ENCODE measurements around the gene ZNF12. TPM values are rescaled to one million over a fixed set of nuclear protein-coding genes. Genes with fewer than 3 reads are reported as not detected.

The ZNF12 gene
- total and polyA plus RNA-seq, 10 donors = 9.7 to 43.2 (median 29.8) TPM

DNA sequence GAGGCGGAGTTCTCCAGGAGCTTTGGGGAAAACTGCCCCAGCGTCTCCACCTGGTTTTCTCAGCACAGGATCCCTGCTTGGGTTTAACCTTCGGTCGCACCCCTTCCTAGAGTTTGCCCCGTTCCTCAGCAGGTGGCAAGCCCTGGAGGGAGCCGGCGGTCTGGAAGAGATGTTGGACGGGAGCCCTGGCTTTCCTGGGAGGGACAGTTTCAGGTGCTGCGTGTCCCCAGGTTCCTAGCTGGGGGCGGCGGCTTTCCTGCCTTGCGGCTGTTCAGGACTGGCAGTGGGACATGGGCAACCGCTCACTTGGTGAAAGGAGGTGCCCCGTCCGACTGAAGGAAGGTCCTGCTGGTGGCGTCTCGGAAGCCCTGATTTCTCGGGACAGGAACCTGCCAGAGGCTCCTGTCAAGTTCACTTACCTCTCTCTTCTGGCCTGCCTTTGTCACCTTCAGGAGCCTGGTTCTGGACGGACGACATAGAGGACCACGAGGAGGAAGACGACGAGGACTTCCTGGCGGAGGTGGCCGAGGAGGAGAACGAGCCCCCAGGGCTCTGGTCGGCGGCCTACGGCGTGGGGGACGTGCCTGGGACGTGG is 54.8 kb downstream of the ZNF12 start:
- H3K9me3 ChIP-seq = peaks cover 0 to 35% (median 20%) of the 10 kb centered on the region in 8 donors
- peaks cover 4 to 99% (median 88%) of the 10 kb centered on the region in 6 donors for H3K36me3 ChIP-seq
- H3K27me3 ChIP-seq (replicated peaks in 1 of 7) = no peaks in the 10 kb centered on the region
- no peaks in the 10 kb centered on the region for H3K4me1 ChIP-seq
- WGBS, 5 donors = 96 to 98% (median 97%) methylated on average over 28 to 32 of the region's 32 CpGs
- no peak overlapping the region for H3K4me3 ChIP-seq
- TF ChIP-seq POLR2AphosphoS5 (IDR thresholded peaks at IDR 0.05) (peak in 1 of 3 donors; percentile 2), POLR2A (IDR thresholded peaks at IDR 0.05) (no peak)
- TF ChIP-seq, protein P1, sequence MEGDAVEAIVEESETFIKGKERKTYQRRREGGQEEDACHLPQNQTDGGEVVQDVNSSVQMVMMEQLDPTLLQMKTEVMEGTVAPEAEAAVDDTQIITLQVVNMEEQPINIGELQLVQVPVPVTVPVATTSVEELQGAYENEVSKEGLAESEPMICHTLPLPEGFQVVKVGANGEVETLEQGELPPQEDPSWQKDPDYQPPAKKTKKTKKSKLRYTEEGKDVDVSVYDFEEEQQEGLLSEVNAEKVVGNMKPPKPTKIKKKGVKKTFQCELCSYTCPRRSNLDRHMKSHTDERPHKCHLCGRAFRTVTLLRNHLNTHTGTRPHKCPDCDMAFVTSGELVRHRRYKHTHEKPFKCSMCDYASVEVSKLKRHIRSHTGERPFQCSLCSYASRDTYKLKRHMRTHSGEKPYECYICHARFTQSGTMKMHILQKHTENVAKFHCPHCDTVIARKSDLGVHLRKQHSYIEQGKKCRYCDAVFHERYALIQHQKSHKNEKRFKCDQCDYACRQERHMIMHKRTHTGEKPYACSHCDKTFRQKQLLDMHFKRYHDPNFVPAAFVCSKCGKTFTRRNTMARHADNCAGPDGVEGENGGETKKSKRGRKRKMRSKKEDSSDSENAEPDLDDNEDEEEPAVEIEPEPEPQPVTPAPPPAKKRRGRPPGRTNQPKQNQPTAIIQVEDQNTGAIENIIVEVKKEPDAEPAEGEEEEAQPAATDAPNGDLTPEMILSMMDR (IDR thresholded peaks at IDR 0.05 in 8 of 11, conservative IDR thresholded peaks at IDR 0.05 in 3 of 11) = no peak
- no peak overlapping the region for H3K27ac ChIP-seq
- intact Hi-C loops (cut with DNase I; ENCODE audit: low total_unique reads) = no loop called here
- no peak for DNase-seq

DNA sequence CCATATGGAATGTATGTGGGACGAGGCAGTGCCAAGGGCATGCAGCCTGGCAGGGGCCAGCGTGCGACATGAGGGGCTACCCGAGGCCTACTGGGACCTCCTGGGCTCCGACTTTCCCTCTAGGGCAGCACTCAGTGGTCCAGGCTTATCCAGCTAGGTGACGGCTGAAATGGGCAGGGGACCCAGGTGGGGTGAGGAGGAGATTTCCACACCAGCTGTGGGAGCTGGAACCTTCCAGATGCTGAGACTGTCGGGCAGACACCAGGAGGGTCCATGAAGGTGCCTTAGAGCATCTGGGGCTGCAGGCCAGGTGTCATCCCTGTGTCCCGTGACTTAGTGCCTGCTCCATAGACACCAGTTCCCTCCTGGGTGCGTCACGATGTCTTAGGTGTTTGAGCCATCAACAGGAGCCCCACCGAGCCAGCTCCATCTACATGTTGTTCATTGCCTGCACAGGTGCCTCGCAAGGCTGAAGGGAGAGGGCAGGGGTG is 56.2 kb downstream of the ZNF12 start:
- Histone ChIP-seq H3K27me3 (replicated peaks in 1 of 7) (no peaks in the 10 kb centered on the region), H3K36me3 (peaks cover 4 to 100% (median 98%) of the 10 kb centered on the region in 6 donors), H3K27ac (no peak overlapping the region), H3K9me3 (peaks cover 0 to 35% (median 20%) of the 10 kb centered on the region in 8 donors), H3K4me3 (no peak overlapping the region), H3K4me1 (no peaks in the 10 kb centered on the region)
- WGBS, 5 donors = 97 to 100% (median 98%) methylated on average over 12 of the region's 12 CpGs
- peak; percentile 64 for DNase-seq
- no peak for TF ChIP-seq POLR2AphosphoS5 (IDR thresholded peaks at IDR 0.05)
- TF ChIP-seq POLR2A (IDR thresholded peaks at IDR 0.05) = no peak
- intact Hi-C loops (cut with DNase I; ENCODE audit: low total_unique reads) = no loop called here

DNA sequence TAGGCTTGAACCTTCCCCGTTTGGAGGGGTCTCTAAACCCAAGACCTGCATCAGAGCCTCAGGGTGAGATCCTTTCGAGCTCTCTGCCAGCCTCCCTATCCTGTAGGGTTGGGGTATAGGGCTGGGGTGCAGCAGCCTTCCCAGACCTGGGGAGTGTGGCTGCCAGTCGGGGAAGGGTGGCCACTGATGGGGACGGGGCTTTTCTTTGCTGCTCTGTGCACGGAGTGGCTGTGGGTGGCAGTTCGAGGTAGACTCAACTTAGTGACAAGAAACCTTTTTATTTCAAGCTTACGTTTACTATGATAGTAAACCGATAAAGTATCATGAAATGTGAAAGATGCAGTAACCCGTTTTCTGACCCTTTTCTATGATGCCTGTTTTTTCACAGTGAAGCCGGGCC is 56.7 kb downstream of the ZNF12 start:
- Histone ChIP-seq H3K9me3 (peaks cover 0 to 35% (median 20%) of the 10 kb centered on the region in 8 donors), H3K36me3 (peaks cover 4 to 100% (median 98%) of the 10 kb centered on the region in 6 donors), H3K4me3 (no peak overlapping the region), H3K27ac (no peak overlapping the region), H3K27me3 (replicated peaks in 1 of 7) (no peaks in the 10 kb centered on the region), H3K4me1 (no peaks in the 10 kb centered on the region)
- intact Hi-C loops (cut with DNase I; ENCODE audit: low total_unique reads) = no loop called here
- peak; percentile 42 for DNase-seq
- WGBS, 5 donors = 95 to 98% (median 97%) methylated on average over 10 of the region's 10 CpGs
- TF ChIP-seq, protein P1 (IDR thresholded peaks at IDR 0.05 in 8 of 11, conservative IDR thresholded peaks at IDR 0.05 in 3 of 11) = no peak
- TF ChIP-seq POLR2A (IDR thresholded peaks at IDR 0.05) (no peak), POLR2AphosphoS5 (IDR thresholded peaks at IDR 0.05) (no peak)

DNA sequence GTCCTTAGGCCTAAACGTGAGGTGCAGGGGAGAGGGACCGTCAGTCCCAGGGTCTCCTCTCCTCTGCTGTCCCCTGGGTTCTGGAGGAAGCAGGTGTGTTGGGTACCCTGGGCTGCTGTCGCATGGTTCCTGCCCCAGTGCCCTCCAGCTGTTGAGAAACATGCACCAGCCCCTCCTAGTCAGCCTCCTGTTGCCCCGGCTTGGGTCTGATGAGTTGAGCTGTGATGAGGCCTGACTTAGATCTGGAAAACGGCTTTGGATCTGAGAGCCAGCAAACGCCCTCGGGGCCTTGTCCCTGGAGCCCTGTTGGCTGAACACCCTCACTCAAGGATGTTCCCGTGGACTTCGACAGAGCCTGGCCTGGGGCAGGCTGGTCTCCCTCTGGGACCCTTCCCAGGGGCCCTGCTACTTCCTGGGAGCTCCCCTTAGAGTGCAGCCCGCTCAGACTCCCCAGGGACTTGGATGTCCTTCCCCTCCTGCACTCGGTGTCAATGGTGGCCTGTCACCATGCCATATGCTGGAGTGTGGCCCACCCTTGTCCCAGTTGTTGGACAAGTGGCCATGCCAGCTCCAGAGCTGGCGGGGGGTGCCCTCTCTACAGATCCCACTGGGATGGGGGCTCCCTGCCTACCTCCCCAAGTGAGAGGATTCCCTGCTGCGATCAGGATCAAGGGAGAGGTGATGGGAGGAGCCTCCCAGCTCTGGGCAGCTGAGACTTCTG is 57.3 kb downstream of the ZNF12 start:
- intact Hi-C loops (cut with DNase I; ENCODE audit: low total_unique reads) = no loop called here
- Histone ChIP-seq H3K27ac (peak overlapping the region in 1 of 8 donors; percentile 20), H3K27me3 (replicated peaks in 1 of 7) (no peaks in the 10 kb centered on the region), H3K9me3 (peaks cover 0 to 35% (median 20%) of the 10 kb centered on the region in 8 donors), H3K4me1 (no peaks in the 10 kb centered on the region), H3K4me3 (no peak overlapping the region), H3K36me3 (peaks cover 7 to 100% (median 98%) of the 10 kb centered on the region in 6 donors)
- WGBS, 5 donors = 88 to 100% (median 89%) methylated on average over 1 to 13 of the region's 13 CpGs
- TF ChIP-seq, protein P1 (IDR thresholded peaks at IDR 0.05 in 8 of 11, conservative IDR thresholded peaks at IDR 0.05 in 3 of 11) = no peak
- peak; percentile 67 for DNase-seq

Data from spleen (tissue), 11 donors.